B cell (primary cell): ENCODE results near the gene WRAP73. TPM values are rescaled to one million over a fixed set of nuclear protein-coding genes. Genes with fewer than 3 reads are reported as not detected.

Source experiments
- ATAC-seq: fragments of 200-7000 bp; cut with Tn5 transposase; one replicate; pipeline ENCODE4 v1.10.0; 2021; ENCODE audit warnings: low read depth, mild to moderate bottlenecking, moderate number of reproducible peaks, moderate library complexity
- CTCF ChIA-PET: fragments of 350-600 bp; sonication (Branson Sonifier 250); formaldehyde crosslinking; loops from one replicate; lab custom pipeline; 2021; ENCODE audit warnings: antibody characterized with exemption, inconsistent platforms; lab: Charles Lee
- POLR2A ChIA-PET: fragments of 350-600 bp; sonication (Branson Sonifier 250); formaldehyde crosslinking; loops from one replicate; lab custom pipeline; 2021; ENCODE audit warnings: antibody characterized with exemption; lab: Charles Lee
- DNase-seq: peaks from one replicate; pipeline ENCODE4 v3.0.0; 2013
- H2AFZ ChIP-seq: 2 replicates; pipeline ENCODE4 v1.6.1; 2012; ENCODE audit warnings: mild to moderate bottlenecking, low read depth, low read length; ENCODE audit not compliant: insufficient read depth, poor library complexity, severe bottlenecking
- H3K27ac ChIP-seq, 2 donors: 1 replicate in 1 of 2; 2 replicates in 1 of 2; pipeline ENCODE4 v1.5.1; 2012 to 2013; ENCODE audit warnings: low read length in 2 of 2, mild to moderate bottlenecking in 2 of 2, moderate library complexity in 1 of 2
- H3K27me3 ChIP-seq, 4 experiments: fragments of 200-600 bp in 1 of 4; sonication (generic) in 1 of 4; replicated peaks in 1 of 4; 1 replicate in 2 of 4; 2 replicates in 2 of 4; pipeline versions ENCODE4 v1.6.1 to v1.7.0; 2013 to 2016; ENCODE audit warnings: low read length in 3 of 4, mild to moderate bottlenecking in 2 of 4, mixed read lengths in 1 of 4, moderate library complexity in 1 of 4; ENCODE audit not compliant: insufficient read depth in 4 of 4, control insufficient read depth in 3 of 4; ENCODE audit errors: control extremely low read depth in 1 of 4
- H3K36me3 ChIP-seq, 2 experiments: replicated peaks in 1 of 2; 1 replicate in 1 of 2; 2 replicates in 1 of 2; pipeline versions ENCODE4 v1.6.1 to v1.7.1; 2013; ENCODE audit warnings: low read length in 1 of 2; ENCODE audit not compliant: insufficient read depth in 2 of 2, control insufficient read depth in 1 of 2; ENCODE audit errors: control extremely low read depth in 1 of 2, extremely low read depth in 1 of 2
- H3K4me1 ChIP-seq, 2 donors: fragments of 200-600 bp in 1 of 2; sonication (generic) in 1 of 2; 1 replicate in 1 of 2; 2 replicates in 1 of 2; pipeline versions ENCODE4 v1.5.1 to v1.6.1; 2013 to 2017; ENCODE audit warnings: low read length in 2 of 2; ENCODE audit not compliant: control insufficient read depth in 2 of 2, insufficient read depth in 2 of 2
- H3K4me2 ChIP-seq: replicated peaks from 2 replicates; pipeline ENCODE3; 2012; ENCODE audit warnings: mild to moderate bottlenecking, low read depth, low read length; ENCODE audit not compliant: poor library complexity, severe bottlenecking
- H3K4me3 ChIP-seq, 5 experiments: fragments of 200-600 bp in 1 of 5; sonication (generic) in 1 of 5; 1 replicate in 3 of 5; 2 replicates in 2 of 5; pipeline versions ENCODE4 v1.5.1 to v1.7.0; 2011 to 2016; ENCODE audit warnings: low read length in 4 of 5, mild to moderate bottlenecking in 4 of 5, low read depth in 2 of 5, control low read depth in 1 of 5, moderate library complexity in 1 of 5; ENCODE audit not compliant: insufficient read depth in 1 of 5; ENCODE audit errors: control extremely low read depth in 1 of 5, extremely low read depth in 1 of 5
- H3K79me2 ChIP-seq: fragments of 200-600 bp; sonication (generic); one replicate; pipeline ENCODE4 v1.6.0; 2016; ENCODE audit warnings: low read length; ENCODE audit not compliant: control insufficient read depth, insufficient read depth
- H3K9ac ChIP-seq: fragments of 200-600 bp; sonication (generic); 2 replicates; pipeline ENCODE4 v1.6.1; 2017; ENCODE audit warnings: mild to moderate bottlenecking, low read length, moderate library complexity
- H3K9me3 ChIP-seq, 3 donors: one replicate each; pipeline versions ENCODE4 v1.6.1 to v1.7.1; 2013; ENCODE audit warnings: low read length in 2 of 3; ENCODE audit not compliant: control insufficient read depth in 2 of 3, insufficient read depth in 1 of 3; ENCODE audit errors: control extremely low read depth in 1 of 3
- H4K20me1 ChIP-seq: 2 replicates; pipeline ENCODE4 v1.6.0; 2012; ENCODE audit warnings: mild to moderate bottlenecking, low read length; ENCODE audit not compliant: insufficient read depth, control insufficient read depth, poor library complexity, severe bottlenecking
- H3K27ac Mint-ChIP-seq: one replicate; pipeline ENCODE4 v1.8.0; 2021; ENCODE audit warnings: mixed read lengths
- H3K27me3 Mint-ChIP-seq: one replicate; pipeline ENCODE4 v1.8.0; 2021; ENCODE audit warnings: mixed read lengths
- H3K4me1 Mint-ChIP-seq: one replicate; pipeline ENCODE4 v1.8.0; 2021; ENCODE audit warnings: mixed read lengths
- H3K4me3 Mint-ChIP-seq: one replicate; pipeline ENCODE4 v1.8.0; 2021; ENCODE audit warnings: mixed read lengths
- H3K9me3 Mint-ChIP-seq: one replicate; pipeline ENCODE4 v1.8.0; 2022; ENCODE audit warnings: mixed read lengths; ENCODE audit not compliant: insufficient read depth
- EZH2 ChIP-seq: IDR thresholded peaks from 2 replicates; pipeline ENCODE4 v1.6.1; 2012; ENCODE audit warnings: borderline replicate concordance, low read depth, mild to moderate bottlenecking, moderate library complexity, low read length; ENCODE audit not compliant: insufficient read depth, poor library complexity, severe bottlenecking
- WGBS: methylation state at CpG from one replicate; pipeline ENCODE4 v1.1.5; 2013; ENCODE audit warnings: missing lambda C conversion rate; ENCODE audit not compliant: insufficient coverage; 5-methylcytosine and 5-hydroxymethylcytosine counted together
- intact Hi-C: fragments of 100-400 bp; cut with micrococcal nuclease; formaldehyde crosslinking; loops from one replicate; pipeline ENCODE4 v1.10.0; 2022
- polyA plus RNA-seq: library from polyadenylated mRNA; depleted of rRNA; stranded (reverse); fragments of >200 nt; gene quantifications from 2 replicates; pipeline ENCODE4 v1.2.3, GENCODE V29; 2012
- total RNA-seq, 2 donors: library from RNA; stranded (reverse); fragments of 120-200 nt in 1 of 2; gene quantifications; 1 replicate in 1 of 2; 2 replicates in 1 of 2; pipeline versions ENCODE4 v1.2.3 to v1.2.4, GENCODE V29; 2013 to 2022
- TF ChIP-seq, protein P1 (sequence below): fragments of 200-600 bp; IDR thresholded peaks from one replicate; pipeline ENCODE4 v1.8.0; 2022; ENCODE audit warnings: antibody characterized with exemption, mild to moderate bottlenecking

WRAP73 gene
- total and polyA plus RNA-seq, 2 donors (not counting 1 experiment from before 2014, with no cell fraction given): 37.1 to 68.5 TPM

DNA sequence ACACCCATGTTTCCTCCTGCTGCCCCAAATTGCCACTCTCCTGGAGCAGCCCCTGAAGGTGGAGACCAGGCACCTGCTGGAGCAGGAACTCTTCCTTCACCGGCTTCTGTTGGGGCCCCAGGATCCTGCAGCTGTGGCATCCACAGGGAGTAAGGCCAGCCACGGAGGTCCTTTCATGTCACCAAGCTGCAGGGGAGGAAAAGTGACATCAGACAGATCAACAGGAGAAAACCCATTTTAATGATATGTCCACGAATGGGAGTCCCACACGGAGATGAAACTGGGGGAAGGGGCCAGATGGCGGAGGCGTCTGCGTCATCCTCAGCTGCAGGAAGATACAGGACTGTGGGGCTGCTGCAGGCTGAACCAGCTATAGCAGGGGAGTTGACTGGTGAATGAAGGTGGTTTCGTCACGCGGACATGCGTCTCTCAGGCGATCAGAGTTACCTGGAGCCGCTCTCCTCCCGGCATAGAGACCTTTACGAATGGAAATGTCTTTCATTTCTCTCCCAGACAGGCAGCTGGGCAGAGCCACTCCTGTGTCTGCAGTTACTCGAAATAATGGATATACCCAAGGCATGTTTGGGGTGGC is 12.3 kb upstream of the WRAP73 start:
- Mint-ChIP-seq H3K4me1 (peaks cover 33% of the 10 kb centered on the region), H3K4me3 (no peak overlapping the region), H3K27ac (no peak overlapping the region), H3K9me3 (no peaks in the 10 kb centered on the region), H3K27me3 (peaks cover 21% of the 10 kb centered on the region)
- peaks cover 0 to 14% (median 2%) of the 10 kb centered on the region in 4 experiments for H3K27me3 ChIP-seq
- H3K4me1 ChIP-seq: peaks cover 34 to 36% of the 10 kb centered on the region in 2 donors
- no peaks in the 10 kb centered on the region for H3K36me3 ChIP-seq
- peaks cover 0 to 3% (median 0%) of the 10 kb centered on the region in 3 donors for H3K9me3 ChIP-seq
- ATAC-seq: no peak
- no peak for DNase-seq
- no peak overlapping the region for H3K4me2 ChIP-seq
- TF ChIP-seq EZH2: no peak
- POLR2A ChIA-PET: interaction anchor here (0.6 kb wide), 1 partner anchor 63 kb away, joined by 3 read pairs; no protein-coding TSS in a partner anchor
- CTCF ChIA-PET: interaction anchor here (0.7 kb wide), 1 partner anchor 167 kb away, joined by 3 read pairs; no protein-coding TSS in a partner anchor
- no peak overlapping the region for H2AFZ ChIP-seq
- H3K27ac ChIP-seq: no peak overlapping the region
- no peaks in the 10 kb centered on the region for H4K20me1 ChIP-seq
- intact Hi-C loops: no loop called here
- H3K4me3 ChIP-seq: no peak overlapping the region
- H3K79me2 ChIP-seq: no peaks in the 10 kb centered on the region
- 95% methylated on average over 16 of the region's 16 CpGs for WGBS
- no peak overlapping the region for H3K9ac ChIP-seq

DNA sequence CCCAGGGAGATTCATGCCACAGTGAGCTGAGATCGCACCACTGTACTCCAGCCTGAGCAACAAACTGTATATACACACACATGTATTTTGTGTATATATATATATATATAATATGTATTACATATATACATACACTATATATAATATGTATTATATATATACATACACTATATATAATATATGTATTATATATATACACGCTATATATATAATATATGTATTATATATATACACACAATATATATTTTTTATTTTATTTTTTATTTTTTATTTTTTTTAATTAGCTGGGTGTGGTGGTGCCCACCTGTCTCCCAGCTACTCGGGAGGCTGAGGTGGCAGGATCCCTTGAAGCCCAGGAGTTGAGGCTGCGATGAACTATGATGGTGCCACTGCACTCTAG is 11.7 kb upstream of the WRAP73 start:
- peaks cover 27% of the 10 kb centered on the region for H3K27me3 Mint-ChIP-seq
- no peak overlapping the region for H3K27ac Mint-ChIP-seq
- peaks cover 31% of the 10 kb centered on the region for H3K4me1 Mint-ChIP-seq
- 100% methylated on average over 2 of the region's 4 CpGs for WGBS
- no peaks in the 10 kb centered on the region for H3K9me3 Mint-ChIP-seq
- Histone ChIP-seq H3K9me3 (peaks cover 0 to 3% (median 0%) of the 10 kb centered on the region in 3 donors), H3K4me3 (no peak overlapping the region), H3K27me3 (peaks cover 0 to 14% (median 2%) of the 10 kb centered on the region in 4 experiments), H4K20me1 (no peaks in the 10 kb centered on the region), H2AFZ (no peak overlapping the region), H3K4me2 (no peak overlapping the region), H3K79me2 (no peaks in the 10 kb centered on the region), H3K4me1 (peaks cover 32 to 36% of the 10 kb centered on the region in 2 donors), H3K27ac (no peak overlapping the region), H3K9ac (no peak overlapping the region), H3K36me3 (no peaks in the 10 kb centered on the region)
- POLR2A ChIA-PET: no interaction called here
- TF ChIP-seq, protein P1, sequence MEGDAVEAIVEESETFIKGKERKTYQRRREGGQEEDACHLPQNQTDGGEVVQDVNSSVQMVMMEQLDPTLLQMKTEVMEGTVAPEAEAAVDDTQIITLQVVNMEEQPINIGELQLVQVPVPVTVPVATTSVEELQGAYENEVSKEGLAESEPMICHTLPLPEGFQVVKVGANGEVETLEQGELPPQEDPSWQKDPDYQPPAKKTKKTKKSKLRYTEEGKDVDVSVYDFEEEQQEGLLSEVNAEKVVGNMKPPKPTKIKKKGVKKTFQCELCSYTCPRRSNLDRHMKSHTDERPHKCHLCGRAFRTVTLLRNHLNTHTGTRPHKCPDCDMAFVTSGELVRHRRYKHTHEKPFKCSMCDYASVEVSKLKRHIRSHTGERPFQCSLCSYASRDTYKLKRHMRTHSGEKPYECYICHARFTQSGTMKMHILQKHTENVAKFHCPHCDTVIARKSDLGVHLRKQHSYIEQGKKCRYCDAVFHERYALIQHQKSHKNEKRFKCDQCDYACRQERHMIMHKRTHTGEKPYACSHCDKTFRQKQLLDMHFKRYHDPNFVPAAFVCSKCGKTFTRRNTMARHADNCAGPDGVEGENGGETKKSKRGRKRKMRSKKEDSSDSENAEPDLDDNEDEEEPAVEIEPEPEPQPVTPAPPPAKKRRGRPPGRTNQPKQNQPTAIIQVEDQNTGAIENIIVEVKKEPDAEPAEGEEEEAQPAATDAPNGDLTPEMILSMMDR: no peak
- no peak for TF ChIP-seq EZH2
- CTCF ChIA-PET: interaction anchor here (0.7 kb wide), 1 partner anchor 166 kb away, joined by 3 read pairs; no protein-coding TSS in a partner anchor
- ATAC-seq: no peak
- DNase-seq: no peak
- H3K4me3 Mint-ChIP-seq: no peak overlapping the region
- intact Hi-C loops: no loop called here
